Cardiac muscle cell (in vitro differentiated cells and primary cell): ENCODE measurements around the gene AGR3. TPM values are rescaled to one million over a fixed set of nuclear protein-coding genes. Genes with fewer than 3 reads are reported as not detected.

Experiments
- DNase-seq, 2 donors: peaks; one replicate each; pipeline versions ENCODE4 v3.0.0 to v3.0.0-alpha.2; 2010 to 2017; ENCODE audit warnings: low read depth in 1 of 2, low spot score in 1 of 2
- H3K27ac ChIP-seq: fragments of 200-600 bp; sonication (generic); 2 replicates; pipeline ENCODE4 v1.5.1; 2016
- H3K27me3 ChIP-seq: fragments of 200-600 bp; sonication (generic); 2 replicates; pipeline ENCODE4 v1.6.0; 2016; ENCODE audit warnings: control low read depth
- H3K36me3 ChIP-seq: fragments of 200-600 bp; sonication (generic); 2 replicates; pipeline ENCODE4 v1.5.1; 2016; ENCODE audit warnings: control low read depth
- H3K4me1 ChIP-seq: fragments of 200-600 bp; sonication (generic); 2 replicates; pipeline ENCODE4 v1.8.1; 2017; ENCODE audit warnings: low read depth, mild to moderate bottlenecking, mixed run types
- H3K4me3 ChIP-seq: fragments of 200-600 bp; sonication (generic); 2 replicates; pipeline ENCODE4 v1.5.1; 2016; ENCODE audit warnings: mild to moderate bottlenecking
- H3K9me3 ChIP-seq: fragments of 200-600 bp; sonication (generic); 2 replicates; pipeline ENCODE4 v1.5.1; 2017; ENCODE audit warnings: low read depth, mild to moderate bottlenecking, control low read depth
- CTCF ChIP-seq: IDR thresholded peaks from 2 replicates; pipeline ENCODE4 v1.5.1; 2012; ENCODE audit warnings: low read depth, mild to moderate bottlenecking, low read length
- polyA plus RNA-seq: library from polyadenylated mRNA; unstranded; fragments of >200 nt; fragmentation: Nextera tagmentation; extraction: Ambion mirVana; gene quantifications from 2 replicates; pipeline ENCODE4 v1.2.1, GENCODE V29; 2016
- total RNA-seq: library from RNA; depleted of rRNA; stranded (reverse); fragments of >200 nt; gene quantifications from 2 replicates; pipeline ENCODE4 v1.2.3, GENCODE V29; 2016

Gene AGR3
- total and polyA plus RNA-seq, 2 experiments from 2014 or later: not detected

DNA sequence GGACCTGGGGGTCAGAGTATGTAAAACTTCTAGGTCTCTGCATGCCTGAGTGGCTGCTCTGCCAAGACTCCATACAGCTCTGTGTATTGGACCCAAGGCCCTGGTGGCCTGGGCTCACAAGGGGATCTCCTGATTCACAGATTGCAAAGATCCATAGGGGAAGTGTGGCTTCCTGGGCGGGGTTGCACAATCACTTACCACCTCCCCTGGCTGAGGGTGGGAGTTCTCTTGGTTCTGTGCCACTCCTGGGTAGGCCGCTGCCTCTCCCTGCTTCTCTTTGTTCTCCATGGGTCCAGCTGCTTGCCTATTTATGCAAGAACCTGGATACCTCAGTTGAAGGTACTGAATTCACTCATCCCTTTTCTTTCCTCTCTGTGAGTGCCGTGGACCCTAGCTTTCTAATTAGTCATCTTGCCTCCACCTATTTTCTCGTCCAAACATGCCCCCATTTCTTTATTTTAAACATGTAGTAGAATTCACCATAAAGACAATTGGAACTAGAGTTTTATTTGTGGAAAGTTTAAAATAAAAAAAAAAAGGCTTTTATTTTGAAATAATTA, 18.5 kb upstream of the AGR3 start:
- Histone ChIP-seq H3K4me1 (no peaks in the 10 kb centered on the region), H3K36me3 (no peaks in the 10 kb centered on the region), H3K9me3 (no peaks in the 10 kb centered on the region), H3K4me3 (no peak overlapping the region), H3K27me3 (no peaks in the 10 kb centered on the region), H3K27ac (no peak overlapping the region)
- no peak for TF ChIP-seq CTCF
- no peak for DNase-seq

GRCh38 chr7:16891874-16892643, 10.3 kb upstream of the AGR3 start:
- H3K4me1 ChIP-seq: no peaks in the 10 kb centered on the region
- DNase-seq: no peak
- no peak overlapping the region for H3K4me3 ChIP-seq
- H3K36me3 ChIP-seq: no peaks in the 10 kb centered on the region
- H3K27ac ChIP-seq: no peak overlapping the region
- H3K27me3 ChIP-seq: no peaks in the 10 kb centered on the region
- TF ChIP-seq CTCF: no peak
- H3K9me3 ChIP-seq: no peaks in the 10 kb centered on the region

GRCh38 chr7:16891338-16891737, 9.6 kb upstream of the AGR3 start:
- H3K4me3 ChIP-seq: no peak overlapping the region
- no peaks in the 10 kb centered on the region for H3K36me3 ChIP-seq
- H3K27me3 ChIP-seq: no peaks in the 10 kb centered on the region
- no peaks in the 10 kb centered on the region for H3K4me1 ChIP-seq
- peak; percentile 72 to 75 for DNase-seq
- H3K27ac ChIP-seq: no peak overlapping the region
- peak; percentile 58 for TF ChIP-seq CTCF
- no peaks in the 10 kb centered on the region for H3K9me3 ChIP-seq

DNA sequence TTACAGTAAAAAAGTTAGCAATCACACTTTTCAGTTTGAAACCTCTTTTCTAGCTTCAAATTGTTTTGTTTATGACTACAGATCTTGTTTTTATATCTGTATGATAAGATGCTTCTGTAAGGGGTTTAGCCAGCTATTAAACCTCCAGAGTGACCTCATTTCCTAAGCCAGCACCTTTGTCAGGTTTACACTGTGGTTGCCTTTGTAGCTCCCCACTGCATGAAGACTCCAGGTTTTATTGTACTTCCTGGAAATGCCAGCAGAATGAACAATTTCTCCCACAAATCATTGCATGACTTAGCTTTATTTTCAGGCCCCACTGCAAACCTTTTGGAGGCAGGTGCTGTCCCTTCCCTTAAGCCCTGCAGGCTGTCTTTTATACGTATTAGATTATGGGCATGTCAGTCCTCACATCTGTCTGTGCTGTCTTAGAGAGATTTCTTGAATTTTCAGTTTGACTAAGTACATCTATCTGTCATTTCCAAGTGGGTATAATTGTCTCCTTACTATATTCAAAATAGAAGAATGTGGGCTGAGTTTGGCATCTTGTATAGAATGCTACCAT, 8.2 kb upstream of the AGR3 start:
- no peaks in the 10 kb centered on the region for H3K27me3 ChIP-seq
- H3K4me1 ChIP-seq: no peaks in the 10 kb centered on the region
- no peak for DNase-seq
- no peaks in the 10 kb centered on the region for H3K9me3 ChIP-seq
- TF ChIP-seq CTCF: no peak
- H3K4me3 ChIP-seq: no peak overlapping the region
- no peaks in the 10 kb centered on the region for H3K36me3 ChIP-seq
- H3K27ac ChIP-seq: no peak overlapping the region

DNA sequence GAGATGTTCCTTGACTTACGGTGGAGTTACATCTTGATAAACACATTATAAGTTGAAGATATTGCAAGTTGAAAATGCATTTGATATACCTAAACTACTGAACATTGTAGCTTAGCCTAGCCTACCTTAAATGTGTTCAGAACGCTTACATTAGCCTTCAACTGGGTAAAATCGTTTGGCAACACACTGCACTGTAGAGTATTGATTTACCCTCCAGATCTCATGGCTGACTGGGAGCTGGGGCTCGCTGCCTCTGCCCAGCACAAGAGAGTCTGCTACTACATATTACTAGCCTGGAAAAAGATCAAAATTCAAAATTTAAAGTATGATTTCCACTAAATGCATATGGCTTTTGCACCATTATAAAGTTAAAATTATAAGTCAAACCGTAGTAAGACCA, 7.5 kb upstream of the AGR3 start:
- H3K27ac ChIP-seq: no peak overlapping the region
- DNase-seq: no peak
- H3K9me3 ChIP-seq: no peaks in the 10 kb centered on the region
- H3K36me3 ChIP-seq: no peaks in the 10 kb centered on the region
- H3K4me3 ChIP-seq: no peak overlapping the region
- TF ChIP-seq CTCF: no peak
- H3K4me1 ChIP-seq: no peaks in the 10 kb centered on the region
- H3K27me3 ChIP-seq: no peaks in the 10 kb centered on the region
